ENCODE data around the gene DMRTA1.
"Not testable (repeated sequence)": the region's sequence is repeated elsewhere in the genome, so short reads cannot be mapped to it uniquely, and the experiment has no call there.

The DMRTA1 gene

GRCh38 chr9:22457448-22457847 is 10.8 kb downstream of the DMRTA1 start:
- DNase-seq (ENCODE audit: low read depth in 2 of 2), result no peak

- no peak for DNase-seq (ENCODE audit: low read depth in 2 of 2)
These were observed 16.6 kb downstream of the DMRTA1 start for GRCh38 chr9:22463205-22463604.

GRCh38 chr9:22469928-22470544 is 23.4 kb downstream of the DMRTA1 start:
- no peak for DNase-seq (ENCODE audit: low read depth in 2 of 2)

GRCh38 chr9:22481566-22481965 is 34.9 kb downstream of the DMRTA1 start:
- no peak for DNase-seq (ENCODE audit: low read depth in 2 of 2)

GRCh38 chr9:22483528-22484070 is 37.0 kb downstream of the DMRTA1 start:
- no peak for DNase-seq (ENCODE audit: low read depth in 2 of 2)

GRCh38 chr9:22496197-22496596 is 49.6 kb downstream of the DMRTA1 start:
- DNase-seq (ENCODE audit: low read depth in 2 of 2), result not testable (repeated sequence)

Measured in stimulated activated CD8-positive, alpha-beta memory T cell treated with anti-CD3 and anti-CD28 coated beads, Interleukin-7, amount 100 ng/mL, for 1 hour (primary cell).